Measurements from ENCODE around the gene SERPINE1.

DNA sequence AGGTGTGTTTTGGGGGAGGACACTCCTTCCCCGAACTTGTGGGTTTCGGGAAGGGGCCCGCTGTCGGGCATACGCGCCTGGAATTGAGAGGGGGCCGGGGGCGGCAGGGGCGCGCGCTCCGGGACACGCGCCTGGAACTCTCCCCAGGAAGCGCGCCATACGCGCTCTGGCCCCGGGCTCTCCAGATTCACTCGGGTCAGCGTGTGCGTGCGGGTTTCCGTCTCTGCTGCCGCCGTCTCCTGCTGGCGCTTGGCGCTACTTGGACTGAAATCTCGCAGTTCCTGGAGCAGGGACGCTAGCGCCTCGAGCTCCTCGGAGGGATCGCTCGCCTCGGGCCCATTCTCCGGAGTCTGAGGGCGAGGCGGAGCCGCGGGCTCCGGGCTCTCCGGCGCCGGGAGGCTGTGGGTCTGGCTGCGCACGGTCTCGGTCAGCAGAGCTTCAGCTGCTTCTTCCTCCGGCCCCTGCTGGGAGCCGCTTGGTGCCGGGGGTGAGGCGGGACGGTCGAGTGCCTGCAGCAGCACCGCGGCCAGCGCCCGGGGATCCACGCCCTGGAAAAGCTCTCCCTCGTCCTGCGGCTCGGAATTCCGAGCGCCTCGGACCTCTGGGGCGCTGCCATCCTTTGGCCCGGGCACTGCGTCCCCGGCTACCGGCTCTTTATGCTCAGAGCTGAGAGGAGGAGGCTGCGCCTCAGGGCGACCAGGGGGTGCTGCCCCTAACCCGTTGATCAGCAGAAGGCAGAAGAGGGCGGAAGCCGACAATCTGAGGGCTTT lies 37.4 kb downstream of the SERPINE1 start:
- TF ChIP-seq CTCF (IDR thresholded peaks at IDR 0.05) (no peak), POLR2A (IDR thresholded peaks at IDR 0.05) (no peak)
